DOHH2 (cell line): ENCODE data around the gene KLHL28.
"Not testable (repeated sequence)": the region's sequence is repeated elsewhere in the genome, so short reads cannot be mapped to it uniquely, and the experiment has no call there.

ENCODE experiments used
- H3F3A ChIP-seq: fragments of 200-600 bp; sonication (generic), shearing (Covaris generic); 2 replicates; pipeline ENCODE4 v1.6.0; 2016; ENCODE audit warnings: antibody characterized with exemption, mild to moderate bottlenecking; ENCODE audit not compliant: control insufficient read depth, insufficient read depth
- H3K27ac ChIP-seq: fragments of 200-600 bp; sonication (generic); 2 replicates; pipeline ENCODE4 v1.5.1; 2014; ENCODE audit warnings: low read depth, mild to moderate bottlenecking, low read length, moderate library complexity
- H3K27me3 ChIP-seq: fragments of 200-600 bp; sonication (generic); 2 replicates; pipeline ENCODE4 v1.6.1; 2014; ENCODE audit warnings: mild to moderate bottlenecking, low read length, mixed read lengths; ENCODE audit not compliant: control insufficient read depth
- H3K36me3 ChIP-seq: fragments of 200-600 bp; sonication (generic); 2 replicates; pipeline ENCODE4 v1.6.1; 2014; ENCODE audit warnings: mild to moderate bottlenecking, low read length, moderate library complexity, mixed read lengths; ENCODE audit not compliant: control insufficient read depth
- H3K4me1 ChIP-seq: fragments of 200-600 bp; sonication (generic); 2 replicates; pipeline ENCODE4 v1.6.1; 2014; ENCODE audit warnings: mild to moderate bottlenecking, low read length, mixed read lengths; ENCODE audit not compliant: control insufficient read depth
- H3K4me2 ChIP-seq: fragments of 200-600 bp; sonication (generic); 2 replicates; pipeline ENCODE4 v1.6.0; 2014; ENCODE audit warnings: mild to moderate bottlenecking, low read length, moderate library complexity
- H3K4me3 ChIP-seq: fragments of 200-600 bp; sonication (generic); 2 replicates; pipeline ENCODE4 v1.5.1; 2014; ENCODE audit warnings: mild to moderate bottlenecking, low read length, mixed read lengths
- H3K79me2 ChIP-seq: fragments of 200-600 bp; sonication (generic); 2 replicates; pipeline ENCODE4 v1.6.1; 2014; ENCODE audit warnings: mild to moderate bottlenecking, low read length, mixed read lengths; ENCODE audit not compliant: control insufficient read depth
- H3K9me2 ChIP-seq: fragments of 200-600 bp; sonication (generic); replicated peaks from 2 replicates; pipeline ENCODE4 v1.6.1; 2014; ENCODE audit warnings: mild to moderate bottlenecking, low read length, mixed read lengths; ENCODE audit not compliant: control insufficient read depth
- H3K9me3 ChIP-seq: fragments of 200-600 bp; sonication (generic); 2 replicates; pipeline ENCODE4 v1.6.1; 2014; ENCODE audit warnings: antibody characterized with exemption, low read length, mixed read lengths; ENCODE audit not compliant: control insufficient read depth, insufficient read depth
- H4K20me1 ChIP-seq: fragments of 200-600 bp; sonication (generic); 2 replicates; pipeline ENCODE4 v1.6.0; 2014; ENCODE audit warnings: low read depth, mild to moderate bottlenecking, antibody characterized with exemption, low read length, moderate library complexity; ENCODE audit not compliant: control insufficient read depth, insufficient read depth
- EZH2phosphoT487 ChIP-seq: fragments of 200-600 bp; sonication (generic); IDR thresholded peaks from 2 replicates; pipeline ENCODE4 v1.6.1; 2017; ENCODE audit warnings: borderline replicate concordance, mild to moderate bottlenecking, antibody characterized with exemption, low read length, moderate library complexity, mixed read lengths
- TF ChIP-seq, protein P1 (sequence below): fragments of 200-600 bp; sonication (generic); IDR thresholded peaks from one replicate; pipeline ENCODE4 v1.5.1; 2014; ENCODE audit warnings: antibody characterized with exemption, mild to moderate bottlenecking, low read depth, low read length; ENCODE audit not compliant: poor library complexity, severe bottlenecking

KLHL28 gene

DNA sequence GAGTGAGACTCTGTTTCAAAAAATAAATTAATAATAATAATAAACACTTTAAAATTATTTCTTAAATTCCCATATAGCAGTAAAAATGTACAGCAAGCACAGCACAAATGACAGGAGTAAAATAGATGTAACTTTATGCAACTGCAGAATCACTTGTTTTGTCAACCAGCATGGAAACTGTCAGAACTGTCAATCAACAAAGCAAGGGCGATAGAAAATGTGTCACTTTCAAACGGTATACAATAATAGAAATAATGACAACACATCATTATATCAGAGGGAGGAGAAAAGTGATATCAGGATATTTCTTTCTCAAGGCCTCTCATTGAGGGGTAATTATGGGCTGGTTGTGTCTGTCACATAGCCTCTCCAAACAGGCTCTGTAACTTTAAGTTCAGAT lies 68.2 kb downstream of the KLHL28 start:
- Histone ChIP-seq H3K9me3 (peaks cover 6% of the 10 kb centered on the region; the same call in 1 of the 2 replicates), H3K4me3 (no peak overlapping the region), H3K27me3 (no peaks in the 10 kb centered on the region), H3K4me1 (peaks cover 18% of the 10 kb centered on the region), H3K27ac (no peak overlapping the region), H3K4me2 (no peak overlapping the region), H3K36me3 (no peaks in the 10 kb centered on the region), H3K9me2 (no peaks in the 10 kb centered on the region), H3K79me2 (0 out of 2 replicates have a peak, but pooled peaks cover 3% of the 10 kb centered on the region), H3F3A (peaks cover 5% of the 10 kb centered on the region; the same call in 1 of the 2 replicates), H4K20me1 (no peaks in the 10 kb centered on the region)
- no peak for TF ChIP-seq EZH2phosphoT487
- TF ChIP-seq, protein P1, sequence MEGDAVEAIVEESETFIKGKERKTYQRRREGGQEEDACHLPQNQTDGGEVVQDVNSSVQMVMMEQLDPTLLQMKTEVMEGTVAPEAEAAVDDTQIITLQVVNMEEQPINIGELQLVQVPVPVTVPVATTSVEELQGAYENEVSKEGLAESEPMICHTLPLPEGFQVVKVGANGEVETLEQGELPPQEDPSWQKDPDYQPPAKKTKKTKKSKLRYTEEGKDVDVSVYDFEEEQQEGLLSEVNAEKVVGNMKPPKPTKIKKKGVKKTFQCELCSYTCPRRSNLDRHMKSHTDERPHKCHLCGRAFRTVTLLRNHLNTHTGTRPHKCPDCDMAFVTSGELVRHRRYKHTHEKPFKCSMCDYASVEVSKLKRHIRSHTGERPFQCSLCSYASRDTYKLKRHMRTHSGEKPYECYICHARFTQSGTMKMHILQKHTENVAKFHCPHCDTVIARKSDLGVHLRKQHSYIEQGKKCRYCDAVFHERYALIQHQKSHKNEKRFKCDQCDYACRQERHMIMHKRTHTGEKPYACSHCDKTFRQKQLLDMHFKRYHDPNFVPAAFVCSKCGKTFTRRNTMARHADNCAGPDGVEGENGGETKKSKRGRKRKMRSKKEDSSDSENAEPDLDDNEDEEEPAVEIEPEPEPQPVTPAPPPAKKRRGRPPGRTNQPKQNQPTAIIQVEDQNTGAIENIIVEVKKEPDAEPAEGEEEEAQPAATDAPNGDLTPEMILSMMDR, result no peak

GRCh38 chr14:44891726-44892372 lies 69.9 kb downstream of the KLHL28 start:
- not testable (repeated sequence) for H3F3A ChIP-seq, H3K36me3 ChIP-seq, H3K9me3 ChIP-seq, H3K79me2 ChIP-seq, H3K27ac ChIP-seq, H3K4me1 ChIP-seq, H3K4me3 ChIP-seq, H3K4me2 ChIP-seq, H3K9me2 ChIP-seq, H4K20me1 ChIP-seq, H3K27me3 ChIP-seq

GRCh38 chr14:44889595-44890471 lies 71.9 kb downstream of the KLHL28 start:
- no peaks in the 10 kb centered on the region for H3K9me3 ChIP-seq
- no peaks in the 10 kb centered on the region for H3K36me3 ChIP-seq
- H3F3A ChIP-seq, result no peaks in the 10 kb centered on the region
- no peak overlapping the region for H3K4me3 ChIP-seq
- TF ChIP-seq EZH2phosphoT487, result no peak
- TF ChIP-seq, protein P1, result no peak
- H3K79me2 ChIP-seq, result no peaks in the 10 kb centered on the region
- H3K27ac ChIP-seq, result no peak overlapping the region
- no peaks in the 10 kb centered on the region for H4K20me1 ChIP-seq
- no peak overlapping the region for H3K4me2 ChIP-seq
- H3K9me2 ChIP-seq, result no peaks in the 10 kb centered on the region
- 0 out of 2 replicates have a peak, but pooled peaks cover 3% of the 10 kb centered on the region for H3K4me1 ChIP-seq
- no peaks in the 10 kb centered on the region for H3K27me3 ChIP-seq

DNA sequence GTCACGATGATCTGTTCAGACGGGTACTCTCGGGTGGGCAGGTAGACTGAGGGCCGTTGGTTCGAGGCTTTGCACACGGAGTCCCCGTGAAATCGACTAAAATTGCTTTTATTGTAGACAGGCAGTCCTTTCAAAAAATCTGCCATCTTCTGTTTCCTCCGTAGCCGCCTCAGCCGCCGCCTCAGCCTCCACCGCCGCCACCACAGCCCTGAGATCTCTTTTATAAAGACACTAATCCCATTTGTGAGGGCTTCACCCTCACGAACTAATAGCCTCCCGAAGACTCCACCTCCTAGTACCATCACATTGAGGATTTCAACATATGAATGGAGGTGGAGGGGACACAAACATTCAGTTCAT lies 74.2 kb downstream of the KLHL28 start:
- Histone ChIP-seq H3K36me3 (no peaks in the 10 kb centered on the region), H3K4me1 (0 out of 2 replicates have a peak, but pooled peaks cover 3% of the 10 kb centered on the region), H3K79me2 (no peaks in the 10 kb centered on the region), H3K4me3 (no peak overlapping the region), H4K20me1 (no peaks in the 10 kb centered on the region), H3F3A (no peaks in the 10 kb centered on the region), H3K27me3 (no peaks in the 10 kb centered on the region), H3K4me2 (no peak overlapping the region), H3K9me3 (peaks cover under 1% of the 10 kb centered on the region; the same call in 1 of the 2 replicates), H3K9me2 (no peaks in the 10 kb centered on the region), H3K27ac (no peak overlapping the region)
- TF ChIP-seq, protein P1, result no peak
- TF ChIP-seq EZH2phosphoT487, result no peak
